ENCODE data around the gene MINPP1.
"Not testable (repeated sequence)": the region's sequence is repeated elsewhere in the genome, so short reads cannot be mapped to it uniquely, and the experiment has no call there.

MINPP1 gene

DNA sequence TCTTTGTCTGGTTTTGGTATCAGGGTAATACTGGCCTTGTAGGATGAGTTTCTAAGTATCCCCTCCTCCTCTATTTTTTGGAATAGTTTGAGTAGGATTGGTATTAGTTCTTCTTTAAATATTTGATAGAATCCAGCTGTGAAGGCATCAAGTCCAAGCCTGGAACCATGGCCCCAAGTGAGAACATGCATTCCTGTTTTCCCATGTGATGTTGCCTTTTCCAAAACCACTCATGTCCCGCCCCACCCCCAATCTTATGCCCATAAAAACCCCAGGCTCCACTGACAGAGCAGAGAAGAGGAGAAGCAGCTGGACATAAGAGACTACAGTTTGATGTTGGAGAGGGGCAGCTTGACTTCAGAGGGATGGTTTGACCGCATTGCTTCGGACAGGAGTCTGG lies 71.2 kb downstream of the MINPP1 start:
- DNase-seq (ENCODE audit: low read depth): no peak

DNA sequence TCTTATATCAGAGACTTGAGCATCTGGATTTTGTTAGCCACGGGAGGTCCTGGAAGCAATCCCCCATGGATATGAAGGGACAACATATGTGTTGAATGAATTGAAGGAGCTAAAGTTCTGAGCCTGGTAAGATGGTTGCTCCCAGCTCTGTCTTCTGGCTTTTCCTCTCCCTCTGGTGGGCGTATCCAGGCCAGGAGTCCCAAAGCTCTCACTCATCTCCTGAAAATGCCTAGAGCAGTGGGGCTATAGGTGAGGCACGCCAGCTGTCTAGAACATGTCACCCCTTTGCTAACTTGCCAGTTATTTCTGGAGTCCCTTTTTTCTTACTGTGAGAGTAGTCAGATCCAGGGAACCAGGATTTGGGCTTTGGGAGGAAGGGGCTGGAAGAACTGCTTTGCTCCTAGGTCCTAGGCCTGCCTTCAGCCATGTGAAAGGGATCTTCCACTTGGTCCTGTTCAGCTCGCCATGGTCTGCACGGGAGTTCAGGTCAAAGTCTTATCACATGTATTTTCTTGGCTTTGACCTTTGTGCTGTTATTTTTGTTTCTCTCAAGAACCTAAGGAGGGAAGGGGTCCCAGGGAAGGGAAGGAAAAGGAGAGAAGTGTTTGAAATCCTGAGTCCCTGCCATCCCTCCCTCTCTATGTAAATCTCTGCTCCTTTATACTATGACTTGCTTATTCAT lies 73.6 kb downstream of the MINPP1 start:
- DNase-seq (ENCODE audit: low read depth): no peak

DNA sequence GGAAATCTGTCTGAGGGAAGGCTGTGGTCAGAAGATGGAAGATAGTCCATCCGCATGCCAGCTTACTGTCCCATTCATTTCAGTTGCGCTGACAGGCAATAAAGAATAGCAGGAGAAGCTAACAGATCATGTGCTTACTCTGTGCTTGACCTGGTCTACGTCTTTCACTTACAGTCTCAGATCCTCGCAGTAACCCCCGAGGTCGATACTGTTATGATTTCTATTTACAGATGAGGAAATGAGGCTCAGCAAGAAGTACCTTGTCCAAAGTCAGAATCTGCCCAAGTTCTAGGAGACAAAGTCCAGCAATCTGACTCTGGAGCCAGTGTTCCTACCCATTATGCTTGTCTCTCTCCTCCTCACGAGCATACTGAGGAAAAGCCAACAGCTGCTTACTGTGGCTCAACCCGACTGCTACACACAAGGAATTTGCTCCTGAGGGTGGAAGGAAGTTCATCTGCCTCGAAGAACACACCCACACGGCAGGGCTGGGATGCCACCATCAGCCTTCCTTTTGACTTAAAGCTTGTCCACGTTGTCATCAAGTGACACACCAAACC lies 74.2 kb downstream of the MINPP1 start:
- no peak for DNase-seq (ENCODE audit: low read depth)

DNA sequence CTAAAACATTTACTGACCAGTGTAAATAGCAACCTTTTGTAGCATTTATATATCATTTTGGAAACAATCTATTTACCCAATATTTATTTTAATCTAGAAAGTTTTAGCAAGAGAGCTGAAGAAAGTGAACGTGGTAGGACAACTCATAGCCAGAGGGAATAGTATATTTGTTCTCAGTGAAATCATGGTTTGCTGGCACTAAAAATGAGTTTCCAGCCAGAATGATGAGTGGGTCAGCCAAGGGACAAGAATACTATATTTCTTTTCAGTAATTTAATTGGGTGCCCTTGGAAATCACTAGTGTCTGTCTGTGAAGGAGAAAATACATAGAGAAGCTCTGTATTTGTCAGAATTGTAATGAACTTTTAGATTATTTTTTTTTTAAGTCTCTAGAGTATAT lies 74.9 kb downstream of the MINPP1 start:
- no peak for DNase-seq (ENCODE audit: low read depth)

DNA sequence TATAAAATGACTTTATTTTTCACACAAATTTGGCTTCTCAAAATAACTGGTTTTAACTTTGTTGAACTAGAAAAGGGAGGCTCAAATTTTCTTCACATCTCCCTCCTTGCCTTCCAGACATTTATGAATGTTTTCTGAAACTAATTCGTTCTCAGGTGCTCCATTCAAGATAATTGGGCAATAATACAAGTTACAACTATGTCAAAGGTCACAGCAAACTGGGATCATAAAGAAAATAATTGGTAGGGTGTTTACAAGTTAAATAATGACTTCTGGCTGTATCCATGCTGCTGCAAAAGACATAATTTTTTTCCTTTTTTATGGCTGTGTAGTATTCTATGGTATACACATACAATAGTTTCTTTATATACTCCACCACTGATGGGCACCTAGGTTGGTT lies 75.3 kb downstream of the MINPP1 start:
- no peak for DNase-seq (ENCODE audit: low read depth)

DNA sequence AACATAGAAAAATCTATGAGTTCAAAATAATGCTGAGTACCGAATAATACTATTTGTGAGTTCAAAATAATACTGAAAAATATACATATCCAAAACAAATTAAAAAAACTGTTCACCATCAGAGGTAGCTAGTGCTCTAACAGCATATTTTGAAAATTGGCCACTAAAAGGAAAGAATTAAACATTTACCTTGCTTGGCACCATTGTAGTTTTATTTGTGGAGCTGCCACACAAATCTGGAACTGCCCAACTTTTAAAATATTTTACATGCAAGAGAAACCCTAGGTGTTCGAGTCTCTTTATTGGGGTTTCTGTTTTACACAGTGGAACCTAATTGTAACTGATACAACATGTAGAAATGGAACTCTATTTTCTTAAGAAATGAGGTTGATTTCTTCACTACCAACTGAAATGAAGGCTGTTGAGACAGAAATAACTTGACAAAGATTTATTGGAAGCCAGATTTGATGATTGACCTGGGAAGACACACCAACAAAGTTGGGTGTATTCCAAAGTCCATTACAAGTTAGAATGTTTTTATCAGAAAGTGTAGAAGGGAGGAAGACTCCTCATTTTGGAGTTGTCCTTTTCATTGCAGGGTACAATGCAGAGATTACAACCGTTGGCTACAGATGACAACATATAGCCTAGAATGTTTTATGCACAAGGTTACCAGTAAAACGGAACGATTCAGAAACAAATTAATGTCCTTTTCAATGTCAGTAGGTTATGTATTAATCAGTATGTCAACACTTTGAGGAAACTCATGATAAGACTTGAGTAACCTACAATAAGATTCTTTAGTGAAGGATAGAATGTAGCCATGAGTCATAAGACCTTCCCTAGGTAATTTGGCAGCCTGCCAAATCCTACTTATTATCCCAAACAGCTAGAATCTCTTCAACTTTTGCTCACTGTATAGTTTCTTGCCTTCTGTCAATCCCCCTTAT lies 81.1 kb downstream of the MINPP1 start:
- DNase-seq (ENCODE audit: low read depth): no peak

DNA sequence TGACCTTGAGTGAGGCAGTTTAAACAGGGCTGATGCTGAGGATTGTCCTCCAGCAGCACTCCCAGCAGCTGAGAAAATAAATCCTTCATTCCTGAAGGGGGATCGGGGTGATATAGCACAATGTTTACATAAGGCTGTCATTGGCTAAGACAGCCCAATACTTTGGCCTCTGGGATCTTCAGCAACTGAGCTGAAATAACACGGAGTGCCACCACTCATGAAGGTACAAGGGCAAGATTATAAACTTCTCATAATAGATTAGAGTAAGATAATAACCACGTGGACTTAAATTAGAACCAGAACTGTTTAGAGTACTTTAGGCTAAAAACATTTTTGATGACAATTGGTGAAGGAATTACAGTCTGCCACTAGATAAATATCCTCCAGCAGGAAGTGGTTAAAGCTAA lies 85.0 kb downstream of the MINPP1 start:
- DNase-seq (ENCODE audit: low read depth): no peak

DNA sequence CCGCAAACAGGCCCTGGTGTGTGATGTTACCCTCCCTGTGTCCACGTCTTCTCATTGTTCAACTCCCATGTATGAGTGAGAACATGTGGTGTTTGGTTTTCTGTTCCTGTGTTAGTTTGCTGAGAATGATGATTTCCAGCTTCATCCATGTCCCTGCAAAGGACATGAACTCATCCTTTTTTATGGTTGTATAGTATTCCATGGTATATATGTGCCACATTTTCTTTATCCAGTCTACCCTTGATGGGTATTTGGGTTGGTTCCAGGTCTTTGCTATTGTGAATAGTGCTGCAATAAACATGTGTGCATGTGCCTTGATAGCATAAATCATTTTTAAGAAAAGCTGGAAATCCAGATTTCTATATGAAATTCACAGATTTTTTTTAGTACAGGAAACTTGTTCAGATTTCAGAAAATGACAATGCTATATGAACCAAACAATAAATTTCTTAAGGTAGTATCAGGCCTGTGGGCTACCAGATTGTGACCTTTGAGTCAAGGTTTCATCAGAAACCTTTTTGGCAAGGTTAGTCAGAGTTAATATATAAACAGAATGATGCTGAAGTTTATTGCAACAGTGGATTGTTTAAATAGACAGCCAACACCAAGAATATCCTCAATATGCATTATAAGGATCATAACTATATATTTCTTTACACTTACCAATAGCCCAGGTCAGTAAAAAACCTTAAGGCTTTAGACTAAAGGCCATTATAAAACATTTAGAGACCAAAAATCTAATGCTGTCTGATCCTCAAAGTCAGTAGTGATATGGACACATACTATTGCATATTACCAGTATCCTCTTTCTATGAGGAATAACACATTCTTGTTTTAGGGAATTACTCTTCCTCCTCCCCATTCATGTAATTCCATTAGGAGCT lies 86.3 kb downstream of the MINPP1 start:
- DNase-seq (ENCODE audit: low read depth): no peak

DNA sequence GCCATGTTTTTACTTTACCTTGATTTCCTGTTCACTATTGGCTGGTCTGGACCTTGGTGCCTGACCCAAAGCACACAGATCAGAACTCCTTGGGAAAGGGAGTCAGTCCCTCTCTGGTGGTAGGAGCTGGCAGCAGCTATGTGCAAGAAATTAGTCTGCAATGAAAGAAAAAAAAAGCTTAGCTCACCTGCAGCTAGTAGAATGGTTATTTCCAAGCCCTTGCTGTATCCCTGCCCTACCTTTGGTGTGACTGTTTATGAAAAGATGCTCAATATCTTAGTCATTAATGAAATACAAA lies 86.8 kb downstream of the MINPP1 start:
- no peak for DNase-seq (ENCODE audit: low read depth)

DNA sequence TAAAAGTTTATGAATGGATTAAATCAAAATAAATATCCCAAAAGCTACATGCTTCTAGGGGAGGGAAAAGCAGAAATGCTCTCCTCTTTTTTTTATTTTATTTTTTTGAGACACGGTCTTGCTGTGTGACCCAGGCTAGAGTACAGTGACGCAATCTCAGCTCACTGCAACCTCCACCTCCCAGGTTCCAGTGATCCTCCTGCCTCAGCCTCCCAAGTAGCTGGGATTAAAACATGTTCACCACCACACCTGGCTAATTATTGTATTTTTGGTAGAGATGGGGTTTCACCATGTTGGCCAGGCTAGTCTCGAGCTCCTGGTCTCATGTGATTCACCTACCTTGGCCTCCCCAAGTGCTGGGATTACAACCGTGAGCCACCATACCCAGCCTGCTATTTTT lies 88.2 kb downstream of the MINPP1 start:
- DNase-seq (ENCODE audit: low read depth): not testable (repeated sequence)

DNA sequence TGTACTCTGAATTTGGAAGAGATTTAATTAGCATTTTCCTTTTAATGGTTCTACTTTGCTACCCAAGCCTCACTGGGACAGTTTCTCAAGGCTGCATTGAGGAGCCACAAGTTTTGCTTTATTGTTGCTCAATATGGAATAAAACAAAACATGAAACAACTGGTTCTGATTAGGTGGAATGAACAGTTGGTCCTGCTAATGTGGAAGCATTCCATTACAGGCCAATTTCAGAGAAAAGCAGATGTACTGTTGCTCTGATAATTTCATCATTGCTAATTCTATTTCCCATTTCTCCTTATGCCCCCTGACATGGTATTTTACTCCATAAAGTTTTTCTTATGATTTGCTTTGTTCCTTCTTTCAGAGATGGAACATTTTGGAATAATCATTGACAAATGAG lies 89.0 kb downstream of the MINPP1 start:
- no peak for DNase-seq (ENCODE audit: low read depth)

DNA sequence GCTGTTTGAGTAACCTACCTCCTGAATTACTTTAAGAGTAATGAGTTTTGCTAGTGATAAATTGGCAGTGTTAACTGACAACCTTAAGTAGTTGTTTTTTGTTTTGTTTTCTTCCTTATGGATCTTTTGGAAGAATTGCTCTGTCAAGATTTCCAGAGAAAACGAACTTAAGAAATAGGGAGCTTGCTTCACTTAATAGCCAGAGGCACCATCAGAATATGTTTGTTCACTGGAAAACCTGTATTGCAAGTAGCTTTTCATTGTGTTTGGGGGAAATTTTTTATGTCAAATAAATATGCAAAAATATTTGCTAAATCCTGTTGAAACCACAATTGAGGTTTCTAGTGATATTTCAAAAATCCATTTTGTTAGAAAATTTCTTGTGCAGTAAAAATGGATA lies 89.5 kb downstream of the MINPP1 start:
- DNase-seq (ENCODE audit: low read depth): no peak

DNA sequence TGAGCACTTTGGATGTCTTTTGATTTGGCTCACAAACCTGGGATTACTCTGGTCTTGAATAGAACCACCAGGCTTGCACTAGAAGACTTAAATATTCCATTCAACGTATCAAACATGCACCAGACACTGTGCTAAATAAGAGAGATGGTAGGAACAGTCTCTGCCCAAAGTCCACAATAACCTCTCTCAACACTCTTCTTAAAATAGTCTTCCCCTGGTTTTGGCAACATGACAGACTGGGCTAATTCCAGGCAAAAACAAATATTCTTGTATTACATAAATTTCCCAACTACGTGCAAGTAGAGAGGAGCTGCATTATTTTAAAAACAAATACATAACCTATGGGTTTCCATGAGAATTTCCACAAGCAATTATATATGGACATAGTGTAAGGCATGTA lies 90.2 kb downstream of the MINPP1 start:
- DNase-seq (ENCODE audit: low read depth): no peak

DNA sequence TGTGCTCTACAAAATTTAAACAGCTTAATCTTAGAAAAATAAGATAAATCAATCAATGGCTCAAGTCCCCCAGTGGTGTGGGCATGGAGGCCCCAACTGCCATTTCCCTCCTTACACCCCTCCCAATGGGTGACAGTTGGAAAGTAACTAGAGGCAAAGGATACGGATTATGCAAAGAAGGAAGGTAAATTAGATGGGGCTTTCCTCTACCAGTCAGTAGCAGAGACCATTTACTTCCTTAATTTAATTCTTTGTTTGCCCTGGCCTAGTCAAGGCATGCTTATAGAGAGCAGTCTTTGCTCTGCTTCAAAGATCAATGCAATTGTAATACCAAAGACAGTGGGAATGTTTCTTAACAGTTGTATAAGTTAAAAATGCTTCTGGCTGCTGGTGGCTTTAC lies 91.7 kb downstream of the MINPP1 start:
- no peak for DNase-seq (ENCODE audit: low read depth)

DNA sequence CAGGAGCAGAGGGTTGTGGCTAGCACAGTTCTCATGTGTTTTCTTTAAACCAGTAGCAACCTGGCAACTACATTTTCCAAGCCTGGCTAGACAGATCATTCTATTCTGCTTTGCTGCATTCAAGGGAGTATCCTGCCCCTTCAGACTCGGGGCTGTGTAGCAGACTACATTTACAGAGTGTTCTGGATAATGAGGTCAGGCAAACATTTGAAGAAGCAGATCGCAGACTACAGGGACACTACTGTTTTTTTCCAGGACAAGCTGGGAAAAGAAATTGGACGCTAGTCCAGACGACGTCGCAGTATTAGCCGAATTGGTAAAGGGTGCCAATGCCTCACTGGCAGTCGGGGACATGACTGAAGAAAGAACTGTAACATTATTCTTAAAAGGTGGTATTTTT lies 94.0 kb downstream of the MINPP1 start:
- no peak for DNase-seq (ENCODE audit: low read depth)

DNA sequence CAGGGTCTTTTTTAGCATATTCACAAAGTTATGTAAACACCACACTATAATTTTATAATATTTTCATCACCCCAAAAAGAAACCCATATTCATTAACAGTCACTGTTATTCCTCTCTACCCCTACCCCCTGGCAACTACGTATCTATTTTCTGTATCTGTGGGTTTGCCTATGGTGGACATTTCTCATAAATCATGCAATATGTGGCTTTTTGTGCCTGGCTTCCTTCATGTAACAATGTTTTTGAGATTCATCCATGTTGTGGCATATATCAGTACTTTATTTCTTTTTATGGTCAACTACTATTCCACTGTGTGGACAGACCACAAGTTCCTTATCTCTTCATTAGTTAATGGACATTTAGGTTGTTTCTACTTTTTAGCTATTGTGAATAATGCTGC lies 95.9 kb downstream of the MINPP1 start:
- DNase-seq (ENCODE audit: low read depth): no peak

Measured in stimulated activated CD4-positive, alpha-beta T cell treated with anti-CD3 and anti-CD28 coated beads, Interleukin-2, amount 100 ng/mL, for 4 hours (primary cell).